ENCODE results near the gene ARHGAP35. TPM values are rescaled to one million over a fixed set of nuclear protein-coding genes. Genes with fewer than 3 reads are reported as not detected.
"Not testable (repeated sequence)": the region's sequence is repeated elsewhere in the genome, so short reads cannot be mapped to it uniquely, and the experiment has no call there.

ARHGAP35 gene
- total RNA-seq, 1 experiment from 2014 or later, result 81.7 TPM

DNA sequence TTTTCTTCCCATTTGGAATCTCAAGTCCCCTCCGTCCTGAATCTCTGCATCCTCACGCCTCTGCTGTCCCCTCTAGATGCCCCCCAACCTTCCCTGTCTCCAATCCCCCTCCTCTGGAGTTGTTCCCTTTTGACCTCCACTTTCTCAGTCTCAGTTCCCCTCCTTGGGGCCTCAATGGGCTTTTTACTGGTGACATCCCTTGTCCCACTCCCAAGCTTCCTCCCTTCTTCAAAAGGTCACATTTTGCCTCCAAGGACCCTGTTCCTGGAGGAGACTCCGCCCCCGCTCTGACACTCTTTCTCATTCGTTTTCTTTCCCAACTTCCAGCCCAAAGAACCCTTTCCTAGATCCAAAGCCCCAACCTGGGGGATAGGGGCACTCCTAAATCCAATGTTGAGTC is 11.2 kb upstream of the ARHGAP35 start:
- no peaks in the 10 kb centered on the region for H3K9me3 Mint-ChIP-seq (ENCODE audit: unreplicated experiment)
- no peaks in the 10 kb centered on the region for H3K27me3 Mint-ChIP-seq (ENCODE audit: insufficient read depth, unreplicated experiment)
- peaks cover 49% of the 10 kb centered on the region for H3K36me3 Mint-ChIP-seq (ENCODE audit: insufficient read depth, unreplicated experiment)
- Histone ChIP-seq H3K4me3 (ENCODE audit: low read depth, low read length) (peak overlapping the region; percentile 69), H3K9me3 (no peaks in the 10 kb centered on the region), H3K36me3 (ENCODE audit: control insufficient read depth, insufficient read depth, low read length) (no peaks in the 10 kb centered on the region; the same call in 1 of the 2 replicates), H3K4me1 (peaks cover 9% of the 10 kb centered on the region), H3K27me3 (replicated peaks; ENCODE audit: control insufficient read depth, insufficient read depth, low read length) (no peaks in the 10 kb centered on the region)
- no peak for DNase-seq
- intact Hi-C loops (cut with micrococcal nuclease; ENCODE audit: unreplicated experiment), result loop anchor here (2.0 to 10.0 kb wide), 2 partner anchors 61 to 275 kb away; partner anchors contain the start of gene SLC1A5
- TF ChIP-seq, protein P1, sequence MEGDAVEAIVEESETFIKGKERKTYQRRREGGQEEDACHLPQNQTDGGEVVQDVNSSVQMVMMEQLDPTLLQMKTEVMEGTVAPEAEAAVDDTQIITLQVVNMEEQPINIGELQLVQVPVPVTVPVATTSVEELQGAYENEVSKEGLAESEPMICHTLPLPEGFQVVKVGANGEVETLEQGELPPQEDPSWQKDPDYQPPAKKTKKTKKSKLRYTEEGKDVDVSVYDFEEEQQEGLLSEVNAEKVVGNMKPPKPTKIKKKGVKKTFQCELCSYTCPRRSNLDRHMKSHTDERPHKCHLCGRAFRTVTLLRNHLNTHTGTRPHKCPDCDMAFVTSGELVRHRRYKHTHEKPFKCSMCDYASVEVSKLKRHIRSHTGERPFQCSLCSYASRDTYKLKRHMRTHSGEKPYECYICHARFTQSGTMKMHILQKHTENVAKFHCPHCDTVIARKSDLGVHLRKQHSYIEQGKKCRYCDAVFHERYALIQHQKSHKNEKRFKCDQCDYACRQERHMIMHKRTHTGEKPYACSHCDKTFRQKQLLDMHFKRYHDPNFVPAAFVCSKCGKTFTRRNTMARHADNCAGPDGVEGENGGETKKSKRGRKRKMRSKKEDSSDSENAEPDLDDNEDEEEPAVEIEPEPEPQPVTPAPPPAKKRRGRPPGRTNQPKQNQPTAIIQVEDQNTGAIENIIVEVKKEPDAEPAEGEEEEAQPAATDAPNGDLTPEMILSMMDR (IDR thresholded peaks at IDR 0.05; ENCODE audit: insufficient read depth in 1 of 2, low read depth in 1 of 2, low read length in 1 of 2, severe bottlenecking in 1 of 2, unreplicated experiment in 1 of 2), result no peak
- ChIA-PET CTCF (no interaction called here), POLR2A (no interaction called here)
- peak overlapping the region; percentile 96 for H3K4me3 Mint-ChIP-seq (ENCODE audit: unreplicated experiment)
- no TSS peak for BruUV-seq (replicated peaks)
- H3K4me1 Mint-ChIP-seq (ENCODE audit: low read depth, unreplicated experiment), result peaks cover 27% of the 10 kb centered on the region
- H3K27ac Mint-ChIP-seq (ENCODE audit: unreplicated experiment), result peak overlapping the region; percentile 94

DNA sequence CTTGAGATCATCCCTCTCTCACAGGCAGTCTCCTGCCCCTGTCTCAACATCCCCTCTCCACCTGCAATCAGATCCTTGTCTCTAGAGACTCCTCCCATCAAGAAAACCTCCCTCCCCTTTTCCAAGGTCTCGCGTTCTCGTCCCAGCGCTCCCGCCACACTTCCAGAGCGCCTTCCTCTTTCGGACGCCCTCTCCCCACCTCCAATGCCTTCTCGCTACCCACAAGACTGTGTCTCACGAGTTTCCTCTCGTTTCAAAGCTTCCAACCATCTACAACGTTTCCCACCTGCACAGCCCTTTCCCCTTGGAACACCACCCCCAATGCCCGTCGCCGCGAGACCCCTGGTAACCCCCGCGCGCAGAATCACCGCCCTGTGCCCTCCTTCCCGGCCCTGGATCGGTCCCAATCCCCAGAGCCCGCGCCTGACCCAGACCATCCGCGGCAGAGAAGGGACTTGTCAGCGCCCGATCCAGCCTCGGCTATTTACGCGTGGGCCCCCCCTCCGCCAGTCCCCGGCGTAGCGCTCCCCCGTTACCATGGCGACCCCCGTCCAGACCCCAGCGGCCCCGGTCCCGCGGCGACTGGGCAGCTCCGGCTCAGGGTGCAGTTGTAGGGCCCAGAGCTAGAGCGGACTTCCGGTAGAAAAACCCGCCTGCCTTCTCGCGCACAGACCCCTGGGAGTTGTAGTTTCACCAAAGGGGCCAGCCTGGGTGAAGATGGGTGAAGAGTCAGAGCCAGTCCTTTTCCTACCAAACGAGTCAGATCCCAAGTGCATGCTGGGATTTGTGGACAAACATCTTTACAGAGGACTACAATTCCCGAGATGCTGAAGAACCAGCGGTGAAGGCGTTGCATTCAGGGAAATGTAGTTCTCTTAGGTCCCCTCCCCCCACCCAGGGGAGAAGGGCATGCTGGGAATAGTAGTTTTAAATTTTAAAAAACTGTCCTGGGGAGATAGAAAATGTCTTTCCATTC is 10.3 kb upstream of the ARHGAP35 start, which contains the start of gene AP2S1:
AP2S1 (minus strand) TSS at position 619 of the 976 bp plus-strand sequence; CDS start at position 539, 80 bp downstream.
- intact Hi-C loops (cut with micrococcal nuclease; ENCODE audit: unreplicated experiment), result loop anchor here (2.0 to 10.0 kb wide), 2 partner anchors 62 to 274 kb away; partner anchors contain the start of gene SLC1A5
- peak within 1 kb of the TSS; percentile 94 for H3K27ac Mint-ChIP-seq (ENCODE audit: unreplicated experiment)
- peaks cover 42% of the 10 kb centered on the region for H3K36me3 Mint-ChIP-seq (ENCODE audit: insufficient read depth, unreplicated experiment)
- peak; percentile 98 to 99 for DNase-seq
- peaks cover 28% of the 10 kb centered on the region for H3K4me1 Mint-ChIP-seq (ENCODE audit: low read depth, unreplicated experiment)
- TF ChIP-seq, protein P1 (IDR thresholded peaks at IDR 0.05; ENCODE audit: insufficient read depth in 1 of 2, low read depth in 1 of 2, low read length in 1 of 2, severe bottlenecking in 1 of 2, unreplicated experiment in 1 of 2), result no peak
- no peaks in the 10 kb centered on the region; the same call in 1 of the 2 replicates for H3K36me3 ChIP-seq (ENCODE audit: control insufficient read depth, insufficient read depth, low read length)
- ChIA-PET POLR2A (interaction anchor here (0.5 to 1.0 kb wide), 8 partner anchors 10 to 1358 kb away, joined by 3 to 7 read pairs (median 4); partner anchors contain the start of gene DACT3), CTCF (interaction anchor here (0.6 kb wide), 1 partner anchor 10 kb away, joined by 3 read pairs; no protein-coding TSS in a partner anchor)
- TSS peak; percentile 63 for BruUV-seq (replicated peaks)
- no peaks in the 10 kb centered on the region for H3K9me3 ChIP-seq
- peaks cover 8% of the 10 kb centered on the region; the same call in 1 of the 2 replicates for H3K4me1 ChIP-seq
- no peaks in the 10 kb centered on the region for H3K9me3 Mint-ChIP-seq (ENCODE audit: unreplicated experiment)
- peak within 1 kb of the TSS; percentile 96 for H3K4me3 Mint-ChIP-seq (ENCODE audit: unreplicated experiment)
- no peaks in the 10 kb centered on the region for H3K27me3 Mint-ChIP-seq (ENCODE audit: insufficient read depth, unreplicated experiment)
- H3K4me3 ChIP-seq (ENCODE audit: low read depth, low read length), result peak within 1 kb of the TSS; percentile 69
- no peaks in the 10 kb centered on the region for H3K27me3 ChIP-seq (replicated peaks; ENCODE audit: control insufficient read depth, insufficient read depth, low read length)

DNA sequence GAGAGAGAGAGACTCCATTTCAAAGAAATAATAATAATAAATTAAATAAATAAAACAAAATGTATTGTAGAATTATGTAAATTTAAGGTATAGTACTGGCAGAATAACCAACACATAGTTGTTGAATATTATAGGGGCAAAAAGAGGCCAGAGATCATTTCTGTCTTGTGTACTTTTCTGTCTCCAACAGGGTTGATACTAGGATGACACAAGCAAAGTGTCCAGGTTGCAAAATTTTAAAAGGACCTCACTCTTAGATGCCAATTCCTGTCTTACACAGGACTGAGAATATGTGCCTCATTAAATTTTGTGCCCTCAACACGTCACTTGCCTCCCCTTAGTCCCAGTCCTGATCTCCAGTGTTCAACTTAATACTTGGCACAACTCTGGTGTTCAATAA is 8.0 kb upstream of the ARHGAP35 start:
- POLR2A ChIA-PET, result no interaction called here

DNA sequence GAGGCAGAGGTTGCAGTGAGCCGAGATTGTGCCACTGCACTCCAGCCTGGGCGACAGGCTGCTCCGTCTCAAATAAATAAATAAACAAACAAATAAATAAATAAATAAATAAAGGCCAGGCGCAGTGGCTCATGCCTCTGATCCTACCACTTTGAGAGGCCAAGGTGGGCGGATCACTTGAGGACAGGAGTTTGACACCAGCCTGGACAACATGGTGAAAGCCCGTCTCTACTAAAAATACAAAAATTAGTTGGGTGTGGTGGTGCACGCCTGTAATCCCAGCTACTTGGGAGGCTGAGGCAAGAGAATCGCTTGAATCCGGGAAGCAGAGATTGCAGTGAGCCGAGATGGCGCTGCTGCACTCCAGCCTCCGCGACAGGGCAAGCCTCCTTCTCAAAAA is 6.1 kb upstream of the ARHGAP35 start:
- H3K27ac Mint-ChIP-seq (ENCODE audit: unreplicated experiment); BruUV-seq (replicated peaks); H3K4me3 Mint-ChIP-seq (ENCODE audit: unreplicated experiment); H3K4me3 ChIP-seq (ENCODE audit: low read depth, low read length); DNase-seq; H3K9me3 Mint-ChIP-seq (ENCODE audit: unreplicated experiment); H3K4me1 ChIP-seq; H3K27me3 Mint-ChIP-seq (ENCODE audit: insufficient read depth, unreplicated experiment); H3K9me3 ChIP-seq; H3K27me3 ChIP-seq (replicated peaks; ENCODE audit: control insufficient read depth, insufficient read depth, low read length); H3K36me3 ChIP-seq (ENCODE audit: control insufficient read depth, insufficient read depth, low read length); POLR2A ChIA-PET: not testable (repeated sequence)
- Mint-ChIP-seq H3K36me3 (ENCODE audit: insufficient read depth, unreplicated experiment) (peaks cover 20% of the 10 kb centered on the region), H3K4me1 (ENCODE audit: low read depth, unreplicated experiment) (peaks cover 19% of the 10 kb centered on the region)
- CTCF ChIA-PET, result interaction anchor here (0.6 kb wide), 1 partner anchor 104 kb away, joined by 5 read pairs; no protein-coding TSS in a partner anchor
- intact Hi-C loops (cut with micrococcal nuclease; ENCODE audit: unreplicated experiment), result loop anchor here (10.0 kb wide), 1 partner anchor 270 kb away; no protein-coding TSS in a partner anchor

More for the DNA sequence above, 8.0 kb upstream of the ARHGAP35 start:
- no peaks in the 10 kb centered on the region for H3K9me3 ChIP-seq
- Mint-ChIP-seq H3K27ac (ENCODE audit: unreplicated experiment) (no peak overlapping the region), H3K27me3 (ENCODE audit: insufficient read depth, unreplicated experiment) (no peaks in the 10 kb centered on the region), H3K4me3 (ENCODE audit: unreplicated experiment) (no peak overlapping the region), H3K9me3 (ENCODE audit: unreplicated experiment) (no peaks in the 10 kb centered on the region), H3K4me1 (ENCODE audit: low read depth, unreplicated experiment) (peaks cover 25% of the 10 kb centered on the region), H3K36me3 (ENCODE audit: insufficient read depth, unreplicated experiment) (peaks cover 34% of the 10 kb centered on the region)
- TF ChIP-seq, protein P1 (IDR thresholded peaks at IDR 0.05; ENCODE audit: insufficient read depth in 1 of 2, low read depth in 1 of 2, low read length in 1 of 2, severe bottlenecking in 1 of 2, unreplicated experiment in 1 of 2), result no peak
- no peak for DNase-seq
- CTCF ChIA-PET, result no interaction called here
- H3K36me3 ChIP-seq (ENCODE audit: control insufficient read depth, insufficient read depth, low read length), result no peaks in the 10 kb centered on the region
- H3K27me3 ChIP-seq (replicated peaks; ENCODE audit: control insufficient read depth, insufficient read depth, low read length), result no peaks in the 10 kb centered on the region
- BruUV-seq (replicated peaks), result no TSS peak
- intact Hi-C loops (cut with micrococcal nuclease; ENCODE audit: unreplicated experiment), result loop anchor here (10.0 kb wide), 1 partner anchor 272 kb away; no protein-coding TSS in a partner anchor
- H3K4me1 ChIP-seq, result peaks cover 13% of the 10 kb centered on the region
- H3K4me3 ChIP-seq (ENCODE audit: low read depth, low read length), result no peak overlapping the region
